Measurements from ENCODE around the gene NLRP11. TPM values are rescaled to one million over a fixed set of nuclear protein-coding genes. Genes with fewer than 3 reads are reported as not detected.
"Not testable (repeated sequence)": the region's sequence is repeated elsewhere in the genome, so short reads cannot be mapped to it uniquely, and the experiment has no call there.

Gene NLRP11
- total RNA-seq, 1 donor from 2014 or later = not detected

DNA sequence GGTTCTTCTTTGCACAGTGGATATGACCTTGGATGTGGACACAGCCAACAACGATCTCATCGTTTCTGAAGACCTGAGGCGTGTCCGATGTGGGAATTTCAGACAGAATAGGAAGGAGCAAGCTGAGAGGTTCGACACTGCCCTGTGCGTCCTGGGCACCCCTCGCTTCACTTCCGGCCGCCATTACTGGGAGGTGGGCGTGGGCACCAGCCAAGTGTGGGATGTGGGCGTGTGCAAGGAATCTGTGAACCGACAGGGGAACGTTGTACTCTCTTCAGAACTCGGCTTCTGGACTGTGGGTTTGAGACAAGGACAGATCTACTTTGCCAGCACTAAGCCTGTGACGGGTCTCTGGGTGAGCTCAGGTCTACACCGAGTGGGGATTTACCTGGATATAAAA is 53.5 kb downstream of the NLRP11 start:
- no peak for DNase-seq (ENCODE audit: low read depth)

DNA sequence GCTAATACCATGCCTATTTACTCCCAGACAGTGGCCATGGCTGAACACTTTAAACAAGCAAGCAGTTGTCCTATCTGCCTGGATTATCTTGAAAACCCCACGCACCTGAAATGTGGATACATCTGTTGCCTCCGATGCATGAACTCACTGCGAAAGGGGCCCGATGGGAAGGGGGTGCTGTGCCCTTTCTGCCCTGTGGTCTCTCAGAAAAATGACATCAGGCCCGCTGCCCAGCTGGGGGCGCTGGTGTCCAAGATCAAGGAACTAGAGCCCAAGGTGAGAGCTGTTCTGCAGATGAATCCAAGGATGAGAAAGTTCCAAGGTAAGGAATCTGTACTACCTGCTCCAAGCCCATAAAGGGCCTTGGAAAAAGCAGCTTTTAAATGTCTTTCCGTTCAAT is 54.3 kb downstream of the NLRP11 start:
- no peak for DNase-seq (ENCODE audit: low read depth)

DNA sequence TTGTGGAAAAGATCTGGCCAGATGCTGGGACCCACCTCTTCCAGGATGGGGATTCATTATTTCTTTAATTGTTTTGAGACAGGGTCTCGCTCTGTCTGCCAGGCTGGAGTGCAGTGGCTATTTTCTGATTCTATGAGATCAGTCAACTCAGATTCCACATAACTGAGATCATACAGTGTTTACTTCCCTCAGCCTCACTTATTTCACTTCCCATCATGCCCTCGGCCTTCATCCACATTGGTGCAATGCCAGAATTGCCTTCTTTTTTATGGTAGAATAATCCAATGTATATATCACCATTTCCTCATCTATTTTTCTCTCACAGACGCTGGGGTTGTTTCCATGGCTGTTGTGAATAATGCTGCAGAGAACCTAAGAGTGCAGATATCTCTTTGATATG is 62.2 kb downstream of the NLRP11 start:
- DNase-seq (ENCODE audit: low read depth) = not testable (repeated sequence)

GRCh38 chr19:55768818-55769217 is 63.0 kb downstream of the NLRP11 start, which contains the start of gene RFPL4AL1:
RFPL4AL1 (plus strand) TSS chr19:55769118; CDS start chr19:55771805, 2,687 bp downstream.
- not testable (repeated sequence) for DNase-seq (ENCODE audit: low read depth)

- DNase-seq (ENCODE audit: low read depth) = no peak
Measured at GRCh38 chr19:55766466-55766865, 65.3 kb downstream of the NLRP11 start.

GRCh38 chr19:55758797-55759196 is 73.0 kb downstream of the NLRP11 start, which contains the start of gene RFPL4A:
RFPL4A (plus strand) TSS chr19:55759097; CDS start chr19:55761801, 2,704 bp downstream.
- DNase-seq (ENCODE audit: low read depth) = not testable (repeated sequence)

DNA sequence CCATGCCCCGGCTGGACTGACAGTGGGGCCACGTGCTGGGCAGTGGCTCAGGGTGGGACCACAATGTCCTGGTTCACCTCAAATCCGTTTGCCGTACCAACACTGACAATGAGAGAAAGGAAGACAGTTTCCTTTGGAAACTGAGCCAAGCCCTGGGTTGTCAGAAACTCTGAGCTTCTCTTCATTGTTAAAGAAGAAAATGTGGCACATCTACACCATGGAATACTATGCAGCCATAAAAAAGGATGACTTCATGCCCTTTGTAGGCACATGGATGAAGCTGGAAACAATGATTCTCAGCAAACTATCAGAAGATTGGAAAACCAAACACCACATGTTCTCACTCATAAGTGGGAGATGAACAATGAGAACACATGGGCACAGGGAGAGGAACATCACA is 75.0 kb downstream of the NLRP11 start:
- DNase-seq (ENCODE audit: low read depth) = not testable (repeated sequence)

GRCh38 chr19:55753401-55753800 is 78.4 kb downstream of the NLRP11 start:
- no peak for DNase-seq (ENCODE audit: low read depth)

GRCh38 chr19:55750715-55751114 is 81.1 kb downstream of the NLRP11 start:
- no peak for DNase-seq (ENCODE audit: low read depth)

DNA sequence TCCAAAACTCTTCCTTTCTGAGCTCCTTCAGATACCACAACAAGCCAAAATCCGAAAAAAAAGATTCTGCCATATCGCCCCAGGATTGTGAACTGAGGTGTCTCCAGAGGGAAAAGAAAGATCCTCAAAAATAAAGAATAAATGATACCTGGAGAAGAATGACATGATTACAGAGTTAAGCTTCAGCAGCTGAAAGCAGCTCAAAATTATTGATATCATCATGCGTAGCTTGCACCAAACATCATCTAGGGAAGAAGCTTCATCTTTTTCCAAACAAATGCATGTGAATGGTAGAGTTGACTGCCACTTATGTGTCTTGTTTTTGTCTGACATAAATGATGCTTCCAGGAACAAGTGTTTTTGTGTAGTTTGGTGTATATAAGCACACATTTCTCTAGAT is 93.5 kb downstream of the NLRP11 start, which contains the start of gene NLRP9:
Gene NLRP9 (minus strand): TSS at position 101 of the 400 bp plus-strand sequence. CDS start 28 bp downstream, at position 73.
- no peak for DNase-seq (ENCODE audit: low read depth)

Other genes starting within 250 kb of the NLRP11 start
- 5.3 and 9.1 TPM in 2 replicates for gene FIZ1, start 232.5 kb downstream of the NLRP11 start, total RNA-seq
- gene ZNF524, start 231.7 kb downstream of the NLRP11 start, total RNA-seq = 21.9 and 29.8 TPM in 2 replicates
- gene ZNF865, start 226.4 kb downstream of the NLRP11 start, total RNA-seq = 2.9 and 3.5 TPM in 2 replicates
- gene ZNF784, start 207.4 kb downstream of the NLRP11 start, total RNA-seq = 8.7 and 9.3 TPM in 2 replicates
- gene ZNF580, start 191.0 kb downstream of the NLRP11 start, total RNA-seq = 10.2 and 14.7 TPM in 2 replicates
- 11.4 and 13.2 TPM in 2 replicates for gene ZNF581, start 188.3 kb downstream of the NLRP11 start, total RNA-seq
- 23.5 and 25.5 TPM in 2 replicates for gene CCDC106, start 183.8 kb downstream of the NLRP11 start, total RNA-seq
- 63.8 and 67.0 TPM in 2 replicates for gene U2AF2, start 177.0 kb downstream of the NLRP11 start, total RNA-seq
- gene EPN1, start 156.8 kb downstream of the NLRP11 start, total RNA-seq = 73.4 and 93.4 TPM in 2 replicates
- not detected in 2 replicates for gene NLRP9, start 93.6 kb downstream of the NLRP11 start, total RNA-seq
- not detected in 2 replicates for gene RFPL4A, start 72.9 kb downstream of the NLRP11 start, total RNA-seq
- gene RFPL4AL1, start 62.9 kb downstream of the NLRP11 start, total RNA-seq = not detected in 2 replicates
- not detected in 2 replicates for gene NLRP4, start 4.5 kb upstream of the NLRP11 start, total RNA-seq
- not detected in 2 replicates for gene NLRP13, start 100.3 kb upstream of the NLRP11 start, total RNA-seq
- not detected in 2 replicates for gene NLRP8, start 115.8 kb upstream of the NLRP11 start, total RNA-seq
- gene NLRP5, start 154.8 kb upstream of the NLRP11 start, total RNA-seq = not detected in 2 replicates